ENCODE data around the gene CCDC88A.

GRCh38 chr2:55365303-55365702 lies 54.4 kb downstream of the CCDC88A start:
- TF ChIP-seq YY1 (IDR thresholded peaks at IDR 0.05; ENCODE audit: extremely low read depth, insufficient replicate concordance, low read depth, low read length) = no peak
- no peak for TF ChIP-seq EZH2 (IDR thresholded peaks at IDR 0.05)
- no peak for TF ChIP-seq CTCF (IDR thresholded peaks at IDR 0.05 in 2 of 3, conservative IDR thresholded peaks at IDR 0.05 in 1 of 3; ENCODE audit: borderline replicate concordance in 1 of 3, insufficient read depth in 1 of 3, low read depth in 2 of 3, low read length in 2 of 3)
- no peak for TF ChIP-seq ATF3 (IDR thresholded peaks at IDR 0.05)

All from HCT116 (cell line).